ENCODE measurements around the gene C1orf21.

C1orf21 gene

GRCh38 chr1:184656221-184656620 lies 269.4 kb downstream of the C1orf21 start:
- no peak overlapping the region for H3K4me3 ChIP-seq (ENCODE audit: low read length)
- H3K4ac ChIP-seq (ENCODE audit: low read depth, low read length): no peak overlapping the region

GRCh38 chr1:184658055-184658454 lies 271.2 kb downstream of the C1orf21 start:
- Histone ChIP-seq H2BK15ac (replicated peaks; ENCODE audit: low read depth) (no peak overlapping the region), H3K36me3 (ENCODE audit: control insufficient read depth, insufficient read depth, low read length) (no peaks in the 10 kb centered on the region), H3K23ac (ENCODE audit: low read length) (no peak overlapping the region), H4K5ac (ENCODE audit: low read length) (no peak overlapping the region), H3K56ac (ENCODE audit: low read length) (no peak overlapping the region), H3K79me1 (ENCODE audit: low read length) (no peaks in the 10 kb centered on the region), H3K4ac (ENCODE audit: low read depth, low read length) (no peak overlapping the region), H2BK5ac (ENCODE audit: low read length) (no peak overlapping the region), H3K79me2 (ENCODE audit: control insufficient read depth, insufficient read depth, low read length) (no peaks in the 10 kb centered on the region), H3K4me1 (ENCODE audit: control insufficient read depth, low read depth, low read length) (peaks cover 10% of the 10 kb centered on the region), H3K4me3 (ENCODE audit: low read length) (no peak overlapping the region), H3K4me2 (ENCODE audit: low read length) (no peak overlapping the region), H3K18ac (ENCODE audit: low read length) (no peak overlapping the region), H2AK5ac (ENCODE audit: low read length) (no peak overlapping the region), H3K27me3 (ENCODE audit: insufficient read depth, low read length, poor library complexity) (no peaks in the 10 kb centered on the region), H3K9ac (ENCODE audit: low read length) (no peak overlapping the region), H2BK120ac (ENCODE audit: low read depth, low read length) (no peak overlapping the region), H3K27ac (ENCODE audit: low read depth, low read length) (no peak overlapping the region), H4K8ac (ENCODE audit: low read depth, low read length) (no peak overlapping the region)
- WGBS (ENCODE audit: extremely low coverage, insufficient coverage, low lambda C conversion rate): no CpG with 5 or more reads among the region's 2 CpGs
- no peak for DNase-seq

More at GRCh38 chr1:184656221-184656620, 269.4 kb downstream of the C1orf21 start:
- no CpG with 5 or more reads among the region's 2 CpGs for WGBS (ENCODE audit: extremely low coverage, insufficient coverage, low lambda C conversion rate)
- no peak overlapping the region for H3K4me2 ChIP-seq (ENCODE audit: low read length)
- H3K9ac ChIP-seq (ENCODE audit: low read length): no peak overlapping the region
- H4K5ac ChIP-seq (ENCODE audit: low read length): no peak overlapping the region
- H2BK15ac ChIP-seq (replicated peaks; ENCODE audit: low read depth): no peak overlapping the region
- no peaks in the 10 kb centered on the region for H3K27me3 ChIP-seq (ENCODE audit: insufficient read depth, low read length, poor library complexity)
- no peak overlapping the region for H3K23ac ChIP-seq (ENCODE audit: low read length)
- H3K4me1 ChIP-seq (ENCODE audit: control insufficient read depth, low read depth, low read length): peaks cover 3% of the 10 kb centered on the region
- no peak overlapping the region for H4K8ac ChIP-seq (ENCODE audit: low read depth, low read length)
- no peak overlapping the region for H2BK5ac ChIP-seq (ENCODE audit: low read length)
- H3K27ac ChIP-seq (ENCODE audit: low read depth, low read length): no peak overlapping the region
- H3K18ac ChIP-seq (ENCODE audit: low read length): no peak overlapping the region
- no peak for DNase-seq
- H2AK5ac ChIP-seq (ENCODE audit: low read length): no peak overlapping the region
- no peak overlapping the region for H2BK120ac ChIP-seq (ENCODE audit: low read depth, low read length)
- H3K79me2 ChIP-seq (ENCODE audit: control insufficient read depth, insufficient read depth, low read length): no peaks in the 10 kb centered on the region
- no peak overlapping the region for H3K56ac ChIP-seq (ENCODE audit: low read length)
- H3K36me3 ChIP-seq (ENCODE audit: control insufficient read depth, insufficient read depth, low read length): no peaks in the 10 kb centered on the region
- no peaks in the 10 kb centered on the region for H3K79me1 ChIP-seq (ENCODE audit: low read length)

- Histone ChIP-seq H3K4me1 (ENCODE audit: control insufficient read depth, low read depth, low read length) (peaks cover 10% of the 10 kb centered on the region), H3K27ac (ENCODE audit: low read depth, low read length) (no peak overlapping the region), H3K56ac (ENCODE audit: low read length) (no peak overlapping the region), H4K5ac (ENCODE audit: low read length) (no peak overlapping the region), H3K23ac (ENCODE audit: low read length) (no peak overlapping the region), H2AK5ac (ENCODE audit: low read length) (no peak overlapping the region), H3K4ac (ENCODE audit: low read depth, low read length) (no peak overlapping the region), H3K18ac (ENCODE audit: low read length) (no peak overlapping the region), H3K79me1 (ENCODE audit: low read length) (no peaks in the 10 kb centered on the region), H3K27me3 (ENCODE audit: insufficient read depth, low read length, poor library complexity) (no peaks in the 10 kb centered on the region), H2BK15ac (replicated peaks; ENCODE audit: low read depth) (no peak overlapping the region), H3K79me2 (ENCODE audit: control insufficient read depth, insufficient read depth, low read length) (no peaks in the 10 kb centered on the region), H3K4me2 (ENCODE audit: low read length) (no peak overlapping the region), H2BK5ac (ENCODE audit: low read length) (no peak overlapping the region), H4K8ac (ENCODE audit: low read depth, low read length) (no peak overlapping the region), H3K36me3 (ENCODE audit: control insufficient read depth, insufficient read depth, low read length) (no peaks in the 10 kb centered on the region), H3K4me3 (ENCODE audit: low read length) (no peak overlapping the region), H2BK120ac (ENCODE audit: low read depth, low read length) (no peak overlapping the region), H3K9ac (ENCODE audit: low read length) (no peak overlapping the region)
- DNase-seq: no peak
- WGBS (ENCODE audit: extremely low coverage, insufficient coverage, low lambda C conversion rate): no CpG with 5 or more reads among the region's 2 CpGs
Measured at GRCh38 chr1:184660462-184661191, 273.8 kb downstream of the C1orf21 start.

GRCh38 chr1:184661801-184662200 lies 275.0 kb downstream of the C1orf21 start:
- Histone ChIP-seq H3K4me3 (ENCODE audit: low read length) (no peak overlapping the region), H2AK5ac (ENCODE audit: low read length) (no peak overlapping the region), H3K18ac (ENCODE audit: low read length) (no peak overlapping the region), H3K27ac (ENCODE audit: low read depth, low read length) (no peak overlapping the region), H3K56ac (ENCODE audit: low read length) (no peak overlapping the region), H3K9ac (ENCODE audit: low read length) (no peak overlapping the region), H4K8ac (ENCODE audit: low read depth, low read length) (no peak overlapping the region), H3K27me3 (ENCODE audit: insufficient read depth, low read length, poor library complexity) (no peaks in the 10 kb centered on the region), H3K79me2 (ENCODE audit: control insufficient read depth, insufficient read depth, low read length) (no peaks in the 10 kb centered on the region), H3K4me2 (ENCODE audit: low read length) (no peak overlapping the region), H4K5ac (ENCODE audit: low read length) (no peak overlapping the region), H3K4me1 (ENCODE audit: control insufficient read depth, low read depth, low read length) (peaks cover 10% of the 10 kb centered on the region), H2BK5ac (ENCODE audit: low read length) (no peak overlapping the region), H2BK15ac (replicated peaks; ENCODE audit: low read depth) (no peak overlapping the region), H3K36me3 (ENCODE audit: control insufficient read depth, insufficient read depth, low read length) (no peaks in the 10 kb centered on the region), H3K4ac (ENCODE audit: low read depth, low read length) (no peak overlapping the region), H3K79me1 (ENCODE audit: low read length) (no peaks in the 10 kb centered on the region), H2BK120ac (ENCODE audit: low read depth, low read length) (no peak overlapping the region), H3K23ac (ENCODE audit: low read length) (no peak overlapping the region)
- DNase-seq: peak; percentile 80
- no CpG with 5 or more reads among the region's 1 CpG for WGBS (ENCODE audit: extremely low coverage, insufficient coverage, low lambda C conversion rate)

GRCh38 chr1:184664042-184664660 lies 277.3 kb downstream of the C1orf21 start:
- peaks cover 10% of the 10 kb centered on the region for H3K4me1 ChIP-seq (ENCODE audit: control insufficient read depth, low read depth, low read length)
- H3K4ac ChIP-seq (ENCODE audit: low read depth, low read length): no peak overlapping the region
- H4K8ac ChIP-seq (ENCODE audit: low read depth, low read length): no peak overlapping the region
- no peak overlapping the region for H3K4me3 ChIP-seq (ENCODE audit: low read length)
- H3K23ac ChIP-seq (ENCODE audit: low read length): no peak overlapping the region
- H3K27ac ChIP-seq (ENCODE audit: low read depth, low read length): no peak overlapping the region
- H3K18ac ChIP-seq (ENCODE audit: low read length): no peak overlapping the region
- no peaks in the 10 kb centered on the region for H3K36me3 ChIP-seq (ENCODE audit: control insufficient read depth, insufficient read depth, low read length)
- H2BK15ac ChIP-seq (replicated peaks; ENCODE audit: low read depth): no peak overlapping the region
- H3K79me2 ChIP-seq (ENCODE audit: control insufficient read depth, insufficient read depth, low read length): no peaks in the 10 kb centered on the region
- no peak overlapping the region for H2BK120ac ChIP-seq (ENCODE audit: low read depth, low read length)
- peak overlapping the region; percentile 36 for H3K9ac ChIP-seq (ENCODE audit: low read length)
- H3K27me3 ChIP-seq (ENCODE audit: insufficient read depth, low read length, poor library complexity): no peaks in the 10 kb centered on the region
- H4K5ac ChIP-seq (ENCODE audit: low read length): no peak overlapping the region
- peak overlapping the region; percentile 77 for H3K56ac ChIP-seq (ENCODE audit: low read length)
- peak overlapping the region; percentile 51 for H3K4me2 ChIP-seq (ENCODE audit: low read length)
- H3K79me1 ChIP-seq (ENCODE audit: low read length): no peaks in the 10 kb centered on the region
- no peak overlapping the region for H2AK5ac ChIP-seq (ENCODE audit: low read length)
- WGBS (ENCODE audit: extremely low coverage, insufficient coverage, low lambda C conversion rate): no CpG with 5 or more reads among the region's 40 CpGs
- DNase-seq: peak; percentile 83
- no peak overlapping the region for H2BK5ac ChIP-seq (ENCODE audit: low read length)

Measured in mesendoderm (in vitro differentiated cells).